ENCODE data around the gene SLC7A5.
"Not testable (repeated sequence)": the region's sequence is repeated elsewhere in the genome, so short reads cannot be mapped to it uniquely, and the experiment has no call there.

Gene SLC7A5

GRCh38 chr16:87789437-87790291, 79.6 kb downstream of the SLC7A5 start:
- DNase-seq: no peak

- DNase-seq: not testable (repeated sequence)
Measured at GRCh38 chr16:87788730-87789436, 80.4 kb downstream of the SLC7A5 start.

GRCh38 chr16:87787451-87788091, 81.7 kb downstream of the SLC7A5 start:
- not testable (repeated sequence) for DNase-seq

GRCh38 chr16:87784812-87785211, 84.5 kb downstream of the SLC7A5 start:
- no peak for DNase-seq

GRCh38 chr16:87782033-87782432, 87.3 kb downstream of the SLC7A5 start:
- DNase-seq: no peak

- peak; percentile 48 to 79 for DNase-seq
Measured at GRCh38 chr16:87780385-87780989, 88.8 kb downstream of the SLC7A5 start.
